ENCODE data around the gene LMOD1.

LMOD1 gene

DNA sequence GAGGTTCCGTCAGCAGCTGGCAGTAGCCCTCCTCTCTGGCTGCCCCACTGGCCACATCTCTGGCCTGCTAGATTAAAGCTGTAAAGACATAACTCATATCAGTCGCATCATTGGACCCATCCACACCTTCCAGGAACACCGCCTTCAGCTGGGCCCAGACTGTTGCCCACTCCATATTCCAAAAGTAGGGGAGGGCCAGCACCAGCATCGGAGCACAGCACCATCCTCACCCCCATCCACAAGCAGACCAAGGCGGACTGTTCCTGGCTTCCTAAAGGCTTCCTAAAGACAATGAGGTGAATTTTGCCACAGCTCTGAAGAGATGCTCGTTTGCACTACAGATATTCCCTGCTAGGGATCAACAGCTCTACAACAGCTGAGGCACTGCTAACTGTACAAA lies 54.1 kb downstream of the LMOD1 start:
- DNase-seq (ENCODE audit: low read depth), result no peak

DNA sequence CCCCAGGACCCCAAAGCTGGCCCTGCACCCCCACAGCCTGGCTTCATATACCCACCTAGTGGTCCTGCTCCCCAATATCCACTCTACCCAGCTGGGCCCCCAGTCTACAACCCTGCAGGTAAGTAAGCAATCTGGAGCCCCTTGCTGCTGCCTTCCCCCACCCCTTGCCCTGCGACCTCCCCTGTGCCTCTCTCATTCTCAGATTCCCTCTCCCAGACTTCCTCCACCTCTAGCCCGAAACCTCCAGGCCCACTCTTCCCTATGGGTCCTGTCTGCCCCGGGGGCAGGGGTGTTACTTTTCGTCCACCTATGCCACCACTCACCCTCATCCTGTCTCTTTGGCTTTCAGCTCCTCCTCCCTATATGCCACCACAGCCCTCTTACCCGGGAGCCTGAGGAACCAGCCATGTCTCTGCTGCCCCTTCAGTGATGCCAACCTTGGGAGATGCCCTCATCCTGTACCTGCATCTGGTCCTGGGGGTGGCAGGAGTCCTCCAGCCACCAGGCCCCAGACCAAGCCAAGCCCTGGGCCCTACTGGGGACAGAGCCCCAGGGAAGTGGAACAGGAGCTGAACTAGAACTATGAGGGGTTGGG lies 54.8 kb downstream of the LMOD1 start:
- no peak for DNase-seq (ENCODE audit: low read depth)

DNA sequence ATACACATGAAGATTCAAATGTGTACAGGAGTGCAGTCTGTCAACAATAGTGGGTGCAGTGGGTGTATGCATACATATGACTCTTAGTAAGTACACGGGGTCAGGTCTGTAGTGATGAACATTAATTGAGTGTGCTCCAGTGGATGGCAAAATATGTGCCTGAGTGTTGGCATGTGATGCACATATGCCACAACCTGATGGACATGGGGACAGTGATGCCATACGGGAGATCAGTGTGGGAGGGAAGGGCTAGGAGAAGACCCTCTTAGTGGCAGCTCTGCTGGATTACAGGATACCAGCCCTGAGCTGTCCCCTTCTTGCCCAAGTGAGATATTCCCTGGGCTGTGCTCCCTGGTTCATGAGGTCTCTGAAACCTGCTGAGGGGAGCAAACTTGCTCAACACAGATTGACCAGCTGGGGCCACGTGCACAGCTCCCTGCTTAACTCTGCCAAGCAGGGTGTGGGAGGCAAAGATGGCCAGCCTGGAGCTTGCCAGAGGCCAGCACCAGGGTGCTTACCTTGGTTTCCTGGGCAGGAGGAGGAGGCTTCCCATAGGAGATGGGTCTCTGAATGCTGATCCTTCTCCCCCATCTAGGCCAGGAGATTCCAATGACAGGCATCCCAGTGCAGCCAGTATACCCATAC lies 55.4 kb downstream of the LMOD1 start:
- no peak for DNase-seq (ENCODE audit: low read depth)

DNA sequence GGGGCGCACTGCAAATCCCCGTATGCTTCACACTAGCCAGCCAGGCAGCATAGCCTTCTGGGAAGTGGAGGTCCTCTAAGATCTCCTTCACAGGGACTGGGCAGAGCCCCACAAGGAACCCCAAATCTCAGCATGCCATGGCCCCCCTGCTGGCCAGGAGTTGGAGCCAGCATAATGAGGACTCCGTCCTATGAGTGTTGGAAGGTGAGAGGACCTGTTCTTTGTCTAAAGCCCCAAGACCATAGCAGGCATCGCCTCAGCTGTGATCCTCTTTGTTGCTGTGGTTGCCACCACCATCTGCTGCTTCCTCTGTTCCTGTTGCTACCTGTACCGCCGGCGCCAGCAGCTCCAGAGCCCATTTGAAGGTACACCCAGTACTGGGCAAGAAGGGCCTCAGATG lies 56.1 kb downstream of the LMOD1 start:
- no peak for DNase-seq (ENCODE audit: low read depth)

- no peak for DNase-seq (ENCODE audit: low read depth)
Observed at GRCh38 chr1:201889090-201889968, 57.0 kb downstream of the LMOD1 start.

DNA sequence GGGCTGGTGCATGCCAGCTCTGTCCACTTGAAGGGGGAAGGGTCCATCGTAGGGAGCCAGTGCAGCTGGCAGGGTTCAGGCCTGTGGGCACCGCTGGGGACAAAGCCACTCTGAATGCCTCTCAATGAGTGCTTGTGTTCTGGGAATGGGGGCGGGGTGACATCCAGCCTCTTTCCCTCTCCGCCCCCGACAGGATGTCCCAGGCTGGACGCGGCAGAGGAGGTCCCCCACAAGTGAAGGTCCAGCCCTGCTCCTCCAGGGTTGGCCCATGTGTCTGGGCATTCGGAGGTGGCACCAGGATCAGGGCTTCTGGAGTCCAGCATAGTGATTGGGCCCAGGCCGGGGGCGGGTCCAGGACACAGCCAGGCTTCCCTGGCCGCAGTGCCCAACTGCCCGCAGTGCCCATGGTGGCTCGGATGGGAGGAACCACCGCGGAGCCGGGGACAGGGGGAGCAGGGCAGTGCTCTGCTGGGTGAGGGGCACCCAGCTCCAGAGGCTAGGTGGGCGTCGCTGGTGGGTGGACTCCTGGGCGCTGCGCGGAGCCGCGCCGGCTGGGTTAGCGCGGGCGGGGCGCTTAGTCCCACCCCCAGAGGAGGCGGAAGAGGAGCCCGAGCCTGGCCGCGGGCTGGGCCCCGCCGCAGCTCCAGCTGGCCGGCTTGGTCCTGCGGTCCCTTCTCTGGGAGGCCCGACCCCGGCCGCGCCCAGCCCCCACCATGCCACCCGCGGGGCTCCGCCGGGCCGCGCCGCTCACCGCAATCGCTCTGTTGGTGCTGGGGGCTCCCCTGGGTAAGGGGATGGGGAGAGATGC lies 57.9 kb downstream of the LMOD1 start, which contains the start of gene SHISA4:
TSS of gene SHISA4 (plus strand) at position 617 of the 808 bp plus-strand sequence. CDS start at position 714, 97 bp downstream.
- DNase-seq (ENCODE audit: low read depth), result no peak

DNA sequence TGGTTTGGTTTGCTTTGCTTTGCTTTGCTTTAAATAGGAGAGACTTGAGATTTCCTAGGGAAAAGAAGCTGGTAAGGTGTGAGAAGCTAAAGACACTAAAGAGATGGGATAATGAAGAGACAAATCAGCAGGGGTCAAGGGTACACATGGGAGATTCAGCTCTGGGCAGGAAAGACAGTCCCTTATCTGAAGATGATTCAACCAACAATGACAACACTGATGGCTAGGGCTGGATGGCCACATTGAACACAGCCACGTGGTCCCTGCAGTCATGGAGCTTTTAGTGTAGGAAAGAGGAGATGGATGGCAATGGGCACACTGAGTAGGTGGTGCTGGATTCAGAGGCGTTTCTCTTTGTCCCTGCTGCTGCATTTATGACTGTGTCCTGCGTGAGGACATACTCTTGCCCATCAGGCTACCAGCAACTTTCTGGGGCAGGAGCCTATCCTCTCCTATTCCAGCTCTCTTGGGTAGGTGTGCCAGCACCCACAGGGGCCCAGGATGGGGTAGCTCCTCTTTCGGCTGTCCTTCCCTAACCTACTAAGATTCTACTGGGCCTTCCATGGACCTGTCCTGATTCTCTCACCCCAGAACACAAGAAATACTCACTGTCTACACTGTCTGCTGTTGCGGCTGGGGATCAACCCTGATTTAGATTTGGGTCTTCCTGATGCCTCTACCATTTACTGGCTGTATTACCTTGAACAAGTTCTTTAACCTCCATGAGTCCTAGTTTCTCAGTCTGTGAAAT lies 59.1 kb downstream of the LMOD1 start:
- no peak for DNase-seq (ENCODE audit: low read depth)

DNA sequence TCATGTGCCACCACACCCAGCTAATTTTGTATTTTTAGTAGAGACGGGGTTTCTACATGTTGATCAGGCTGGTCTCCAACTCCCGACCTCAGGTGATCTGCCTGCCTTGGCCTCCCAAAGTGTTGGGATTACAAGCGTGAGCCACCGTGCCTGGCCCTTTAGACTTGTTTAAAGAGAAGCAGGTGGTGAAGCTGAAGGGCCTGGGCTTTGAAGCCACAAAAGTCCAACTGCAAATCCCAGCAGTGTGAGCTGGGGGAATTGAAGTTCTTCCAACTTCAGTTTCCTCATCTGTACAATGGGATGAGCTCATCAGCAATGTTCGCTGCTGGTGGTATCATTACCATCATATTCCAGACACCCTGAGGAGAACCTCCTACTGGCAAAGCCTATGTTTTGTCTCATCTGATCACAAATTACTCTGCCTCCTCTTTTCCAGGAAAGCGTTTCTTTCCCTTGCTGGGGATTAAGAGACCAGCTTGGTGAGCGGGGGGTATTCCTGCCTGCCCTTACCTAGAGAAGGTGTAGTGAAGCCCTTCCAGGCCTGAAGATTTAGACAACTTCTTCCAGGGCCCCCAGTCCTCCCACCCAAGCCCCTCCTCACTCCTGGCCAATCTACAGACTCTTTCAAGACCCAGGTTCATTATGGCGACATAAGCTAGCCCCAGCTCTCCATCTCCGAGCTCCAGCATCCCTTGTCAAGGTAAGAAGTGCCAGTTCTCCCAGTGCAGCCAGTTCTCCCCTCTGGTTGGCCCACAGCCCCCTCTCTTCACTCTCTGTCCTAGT lies 60.1 kb downstream of the LMOD1 start:
- DNase-seq (ENCODE audit: low read depth), result no peak

GRCh38 chr1:201885531-201886075 lies 60.7 kb downstream of the LMOD1 start:
- DNase-seq (ENCODE audit: low read depth), result no peak

DNA sequence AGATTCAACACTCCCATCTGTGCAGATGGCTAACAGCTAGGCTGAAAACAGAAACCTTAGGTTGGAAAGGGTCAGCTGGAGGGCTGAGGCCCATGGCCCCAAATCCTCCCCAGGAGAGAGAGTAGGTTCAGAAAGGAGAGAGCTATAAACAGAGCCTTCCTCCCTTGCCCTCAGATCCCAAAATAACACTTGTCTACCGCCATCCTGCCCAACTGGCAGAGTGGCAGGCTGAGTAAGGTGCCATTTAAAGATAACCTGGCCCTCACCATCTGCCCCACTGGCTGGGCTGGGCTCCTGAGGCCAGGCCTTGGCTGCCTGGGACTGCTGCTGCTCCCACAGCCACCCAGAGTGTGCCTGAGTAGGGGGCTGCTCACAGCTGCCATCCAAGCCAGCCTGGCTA lies 61.9 kb downstream of the LMOD1 start:
- no peak for DNase-seq (ENCODE audit: low read depth)

GRCh38 chr1:201883786-201884185 lies 62.6 kb downstream of the LMOD1 start:
- no peak for DNase-seq (ENCODE audit: low read depth)

GRCh38 chr1:201883266-201883665 lies 63.1 kb downstream of the LMOD1 start:
- DNase-seq (ENCODE audit: low read depth), result no peak

DNA sequence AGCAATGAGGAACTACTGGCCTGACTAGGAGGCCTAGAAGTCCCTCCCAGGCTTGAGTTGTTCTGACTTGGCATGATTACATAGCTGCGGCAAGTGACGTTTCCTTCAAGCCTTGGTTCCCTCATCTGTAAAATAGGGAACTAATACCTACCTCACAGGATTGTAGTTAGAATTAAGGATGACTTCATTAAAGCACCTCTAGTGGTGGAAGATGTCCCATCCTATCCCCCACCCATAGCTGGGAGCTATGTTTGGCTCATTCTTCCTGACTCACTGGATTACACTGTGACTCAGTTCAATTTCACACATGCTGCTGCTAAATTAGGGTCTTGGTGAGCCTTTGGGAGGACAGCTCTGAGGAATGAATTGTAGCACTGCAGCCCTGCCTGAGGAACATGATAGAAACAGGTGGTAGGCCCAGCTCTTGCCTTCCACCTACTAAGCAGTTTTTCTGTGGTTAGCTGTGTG lies 63.6 kb downstream of the LMOD1 start:
- no peak for DNase-seq (ENCODE audit: low read depth)

DNA sequence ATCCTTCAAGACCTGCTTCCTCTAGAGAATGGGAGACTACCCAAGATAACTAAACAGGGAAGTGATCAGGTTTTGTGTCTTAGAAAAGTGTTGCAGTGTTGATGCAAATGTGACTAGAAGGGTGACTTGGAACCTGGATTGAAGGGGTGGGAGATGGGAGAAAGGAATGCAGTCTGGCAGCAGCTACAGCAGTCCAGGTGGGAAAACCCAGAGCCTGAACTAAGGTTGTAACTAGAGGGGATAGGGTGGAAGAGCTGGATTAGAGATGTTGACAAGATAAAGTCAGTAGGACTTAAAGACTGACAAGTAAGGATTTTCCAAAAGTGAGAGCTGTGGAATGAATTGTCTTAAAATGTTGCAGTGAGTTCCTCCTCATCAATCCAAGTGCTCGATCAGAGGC lies 64.7 kb downstream of the LMOD1 start:
- no peak for DNase-seq (ENCODE audit: low read depth)

DNA sequence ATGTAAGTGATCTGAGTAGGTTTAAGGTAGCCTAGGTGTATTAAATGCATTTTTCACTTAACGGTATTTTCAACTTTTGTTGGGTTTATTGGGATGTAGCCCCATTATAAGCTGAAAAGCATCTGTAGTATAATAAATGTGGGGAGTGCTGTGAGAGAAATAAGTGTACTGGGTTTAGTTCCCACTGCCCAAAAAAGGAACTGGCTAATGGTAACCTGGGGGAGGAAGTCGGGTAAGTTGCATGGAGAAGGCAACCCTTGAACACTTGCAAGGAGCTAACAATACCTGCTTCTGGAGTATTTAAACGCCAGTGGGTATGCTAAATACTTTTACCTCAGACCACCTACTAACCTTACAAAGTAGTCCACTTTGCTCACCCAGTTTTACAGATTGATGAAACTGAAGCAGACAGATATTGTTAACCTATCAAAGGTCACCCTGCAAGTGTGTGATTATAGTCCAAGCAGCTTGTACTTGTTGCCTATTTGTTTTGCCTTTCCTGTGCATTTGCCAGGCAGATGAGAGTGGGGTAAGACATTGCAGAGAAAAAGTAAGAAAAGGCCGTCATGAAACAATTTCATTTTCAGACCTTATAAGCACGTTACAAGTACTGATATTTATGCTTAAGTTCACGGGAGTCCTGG lies 65.3 kb downstream of the LMOD1 start:
- DNase-seq (ENCODE audit: low read depth), result no peak

- no peak for DNase-seq (ENCODE audit: low read depth)
Observed at GRCh38 chr1:201877877-201878401, 68.4 kb downstream of the LMOD1 start.

DNA sequence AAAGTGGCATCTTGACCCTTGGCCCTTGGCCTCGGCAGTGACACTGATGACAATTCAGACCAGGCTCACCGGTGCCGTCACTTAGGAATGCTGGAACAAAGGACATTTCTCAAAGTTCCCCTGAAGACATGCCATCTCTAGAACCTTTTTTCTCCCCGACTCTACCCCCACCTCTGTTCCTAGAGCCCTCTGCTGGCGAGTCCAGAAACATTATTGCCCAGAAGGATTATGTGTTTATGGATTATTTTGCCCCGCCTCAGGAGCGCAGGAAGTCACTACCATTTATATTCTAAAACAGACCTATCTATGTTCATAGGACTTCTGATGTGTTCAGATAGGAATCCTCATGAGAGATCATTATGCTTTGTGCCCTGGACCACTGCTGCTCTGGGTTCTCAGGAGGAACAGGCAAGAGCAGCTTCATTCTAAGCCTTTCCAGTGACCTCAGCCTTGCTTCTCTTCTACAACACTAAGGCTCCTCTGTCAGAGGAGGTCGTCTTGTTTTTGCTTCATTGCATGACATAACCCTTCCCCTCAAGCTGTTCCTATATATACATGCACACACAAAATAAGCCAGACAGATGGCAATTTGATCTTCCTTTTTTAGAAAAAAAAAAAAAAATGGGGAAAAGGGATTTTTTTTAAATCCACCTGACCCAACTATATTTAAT lies 70.1 kb downstream of the LMOD1 start:
- DNase-seq (ENCODE audit: low read depth), result no peak

- DNase-seq (ENCODE audit: low read depth), result no peak
Observed at GRCh38 chr1:201874672-201875071, 71.7 kb downstream of the LMOD1 start.

- no peak for DNase-seq (ENCODE audit: low read depth)
Observed at GRCh38 chr1:201870397-201870796, 76.0 kb downstream of the LMOD1 start.
